GM23248 (cell line): Measurements from ENCODE around the gene SESTD1. TPM values are rescaled to one million over a fixed set of nuclear protein-coding genes. Genes with fewer than 3 reads are reported as not detected.
A peak's percentile ranks its signal among the peaks of the same experiment; 100 is the strongest.

Source experiments
- DNase-seq: peaks from one replicate; pipeline ENCODE4 v3.0.0-alpha.2; 2015
- H2AFZ ChIP-seq: fragments of 200-600 bp; sonication (generic); 2 replicates; pipeline ENCODE4 v1.6.1; 2016; ENCODE audit warnings: antibody characterized with exemption
- H3F3A ChIP-seq: fragments of 200-600 bp; sonication (generic); 2 replicates; pipeline ENCODE4 v1.6.1; 2016; ENCODE audit warnings: mild to moderate bottlenecking, antibody characterized with exemption, mixed run types; ENCODE audit not compliant: insufficient read depth
- H3K27ac ChIP-seq: fragments of 200-600 bp; sonication (generic); 2 replicates; pipeline ENCODE4 v1.5.1; 2016; ENCODE audit warnings: mild to moderate bottlenecking
- H3K27me3 ChIP-seq: fragments of 200-600 bp; sonication (generic); replicated peaks from 2 replicates; pipeline ENCODE4 v1.6.1; 2016; ENCODE audit warnings: mild to moderate bottlenecking; ENCODE audit not compliant: insufficient read depth
- H3K36me3 ChIP-seq: fragments of 200-600 bp; sonication (generic); 2 replicates; pipeline ENCODE4 v1.6.1; 2016; ENCODE audit warnings: low read depth, mild to moderate bottlenecking
- H3K4me1 ChIP-seq: fragments of 200-600 bp; sonication (generic); 2 replicates; pipeline ENCODE4 v1.6.1; 2016; ENCODE audit warnings: mild to moderate bottlenecking; ENCODE audit not compliant: insufficient read depth
- H3K4me2 ChIP-seq: fragments of 200-600 bp; sonication (generic); one replicate; pipeline ENCODE4 v1.6.1; 2016; ENCODE audit warnings: mild to moderate bottlenecking; ENCODE audit not compliant: unreplicated experiment
- H3K4me3 ChIP-seq: fragments of 200-600 bp; sonication (generic); 2 replicates; pipeline ENCODE4 v1.5.1; 2016; ENCODE audit warnings: mild to moderate bottlenecking
- H3K79me2 ChIP-seq: fragments of 200-600 bp; sonication (generic); 2 replicates; pipeline ENCODE4 v1.6.1; 2016; ENCODE audit warnings: mild to moderate bottlenecking; ENCODE audit not compliant: insufficient read depth
- H3K9ac ChIP-seq: fragments of 200-600 bp; sonication (generic); 2 replicates; pipeline ENCODE4 v1.6.1; 2016; ENCODE audit warnings: mild to moderate bottlenecking
- H3K9me2 ChIP-seq: fragments of 200-600 bp; sonication (generic); 2 replicates; pipeline ENCODE4 v1.6.1; 2016; ENCODE audit warnings: mixed run types, mild to moderate bottlenecking, moderate library complexity; ENCODE audit not compliant: insufficient read depth
- H3K9me3 ChIP-seq: fragments of 200-600 bp; sonication (generic); one replicate; pipeline ENCODE4 v1.6.1; 2017; ENCODE audit warnings: low read depth
- H4K20me1 ChIP-seq: fragments of 200-600 bp; sonication (generic); 2 replicates; pipeline ENCODE4 v1.6.0; 2016; ENCODE audit not compliant: insufficient read depth
- EZH2 ChIP-seq: fragments of 200-600 bp; sonication (generic); IDR thresholded peaks from 2 replicates; pipeline ENCODE4 v1.6.1; 2018; ENCODE audit warnings: antibody characterized with exemption, mild to moderate bottlenecking; ENCODE audit not compliant: insufficient read depth, poor library complexity, severe bottlenecking
- EZH2phosphoT487 ChIP-seq: fragments of 200-600 bp; sonication (generic); IDR thresholded peaks from 2 replicates; pipeline ENCODE4 v1.6.1; 2018; ENCODE audit warnings: antibody characterized with exemption, moderate library complexity, mild to moderate bottlenecking, low read depth; ENCODE audit not compliant: insufficient read depth
- WGBS, 2 experiments: methylation state at CpG; one replicate each; pipeline ENCODE4 v1.1.6; 2015 to 2017; ENCODE audit warnings: low lambda C conversion rate in 2 of 2, low coverage in 1 of 2; ENCODE audit errors: missing lambda C conversion rate in 2 of 2; 5-methylcytosine and 5-hydroxymethylcytosine counted together
- in situ Hi-C: fragments of 300-500 bp; cut with MboI; formaldehyde crosslinking; loops from 2 replicates; pipeline ENCODE4 v1.15.0; 2020
- polyA plus RNA-seq: library from polyadenylated mRNA; unstranded; fragments of >200 nt; fragmentation: Nextera tagmentation; extraction: Ambion mirVana; gene quantifications from 2 replicates; pipeline ENCODE4 v1.2.1, GENCODE V29; 2016
- total RNA-seq: library from RNA; depleted of rRNA; stranded (reverse); fragments of >200 nt; shearing (Covaris generic); gene quantifications from 2 replicates; pipeline ENCODE4 v1.2.3, GENCODE V29; 2014

Gene SESTD1
- total and polyA plus RNA-seq, 2 experiments from 2014 or later = 22.5 to 77.1 TPM

GRCh38 chr2:179270689-179271088 is 6.1 kb upstream of the SESTD1 start:
- Histone ChIP-seq H3K9ac (no peak overlapping the region), H3K4me2 (no peak overlapping the region), H3K4me3 (no peak overlapping the region), H3K79me2 (no peaks in the 10 kb centered on the region), H4K20me1 (no peaks in the 10 kb centered on the region), H3K9me2 (no peaks in the 10 kb centered on the region), H2AFZ (0 out of 2 replicates have a peak overlapping the region, but pooled peaks have one; percentile 5), H3K36me3 (no peaks in the 10 kb centered on the region), H3K27me3 (no peaks in the 10 kb centered on the region), H3K4me1 (peaks cover 53% of the 10 kb centered on the region), H3K9me3 (no peaks in the 10 kb centered on the region), H3K27ac (no peak overlapping the region), H3F3A (peaks cover 35% of the 10 kb centered on the region)
- in situ Hi-C loops = no loop called here
- TF ChIP-seq EZH2phosphoT487 (no peak), EZH2 (no peak)
- WGBS, 2 experiments = 90% methylated on average over 2 of the region's 2 CpGs
- no peak for DNase-seq

DNA sequence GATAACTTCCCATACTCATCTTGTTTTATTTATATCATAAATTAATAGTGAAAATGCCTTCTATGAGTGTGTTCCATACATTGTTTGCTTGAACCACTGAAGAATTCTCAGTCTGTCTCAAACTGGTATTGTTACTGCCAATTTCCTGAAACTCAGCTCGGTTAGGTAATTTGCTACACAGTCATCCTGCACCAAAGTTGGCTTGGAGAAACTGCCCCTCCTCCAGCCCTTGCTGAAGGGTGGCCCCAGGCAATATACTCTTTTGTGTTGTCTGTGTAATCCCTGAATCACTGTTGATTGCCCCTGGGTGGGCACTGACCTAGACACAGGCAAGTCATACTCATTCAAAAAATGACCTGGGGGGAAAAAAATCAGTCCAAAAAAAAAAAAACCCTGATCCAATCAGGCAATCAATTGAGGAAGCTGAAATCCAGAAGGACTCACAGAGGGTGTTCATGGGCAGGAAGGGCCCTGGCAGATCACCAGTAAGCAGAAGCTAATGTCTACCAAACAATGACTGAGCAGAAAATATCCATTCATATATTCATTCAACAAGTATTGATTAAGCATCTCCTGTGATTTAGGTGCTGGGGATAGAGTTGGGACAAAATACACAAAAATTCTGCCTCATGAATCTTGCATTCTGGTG is 3.8 kb upstream of the SESTD1 start:
- TF ChIP-seq EZH2 (no peak), EZH2phosphoT487 (no peak)
- DNase-seq = peak; percentile 94
- H3F3A ChIP-seq = peaks cover 47% of the 10 kb centered on the region
- H4K20me1 ChIP-seq = no peaks in the 10 kb centered on the region
- no peaks in the 10 kb centered on the region for H3K9me2 ChIP-seq
- peak overlapping the region; percentile 60 for H3K27ac ChIP-seq
- no peaks in the 10 kb centered on the region for H3K36me3 ChIP-seq
- H3K9ac ChIP-seq = peak overlapping the region; percentile 35; the same call in 1 of the 2 replicates
- no peaks in the 10 kb centered on the region for H3K27me3 ChIP-seq
- in situ Hi-C loops = no loop called here
- 0% methylated on average over 1 of the region's 1 CpG for WGBS, 2 experiments
- H3K4me3 ChIP-seq = no peak overlapping the region
- no peaks in the 10 kb centered on the region for H3K9me3 ChIP-seq
- H3K4me2 ChIP-seq = peak overlapping the region; percentile 44
- peaks cover 50% of the 10 kb centered on the region for H3K4me1 ChIP-seq
- peaks cover 6% of the 10 kb centered on the region for H3K79me2 ChIP-seq
- 0 out of 2 replicates have a peak overlapping the region, but pooled peaks have one; percentile 21 for H2AFZ ChIP-seq

DNA sequence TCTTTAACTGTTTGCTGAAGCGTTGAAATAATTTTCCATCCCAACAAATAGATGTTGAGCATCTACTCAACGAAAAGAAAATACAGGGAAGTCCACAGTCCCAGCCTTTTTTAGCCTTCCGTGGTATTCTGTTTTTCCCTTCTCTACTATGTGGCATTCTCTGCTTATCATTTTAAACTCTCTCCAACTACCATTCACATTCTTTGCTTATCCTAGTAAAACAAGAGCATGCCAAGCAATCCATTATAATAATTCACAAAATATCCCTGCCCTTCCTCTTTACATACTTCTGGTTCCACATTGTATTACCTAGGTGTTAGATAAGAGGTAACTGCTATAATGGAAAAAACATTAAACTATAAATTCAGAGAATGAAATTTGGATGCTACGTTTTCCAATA is 1.6 kb upstream of the SESTD1 start:
- DNase-seq = no peak
- Histone ChIP-seq H3K36me3 (no peaks in the 10 kb centered on the region), H3K4me3 (no peak overlapping the region), H3K9ac (no peak overlapping the region), H3K9me3 (no peaks in the 10 kb centered on the region), H4K20me1 (0 out of 2 replicates have a peak, but pooled peaks cover 7% of the 10 kb centered on the region), H3K27me3 (no peaks in the 10 kb centered on the region), H3K9me2 (no peaks in the 10 kb centered on the region), H3K27ac (no peak overlapping the region), H3K4me2 (no peak overlapping the region), H2AFZ (no peak overlapping the region), H3K79me2 (peaks cover 28% of the 10 kb centered on the region), H3K4me1 (peaks cover 50% of the 10 kb centered on the region), H3F3A (peaks cover 41% of the 10 kb centered on the region)
- 96 to 98% methylated on average over 4 of the region's 4 CpGs for WGBS, 2 experiments
- TF ChIP-seq EZH2phosphoT487 = no peak
- TF ChIP-seq EZH2 = no peak
- in situ Hi-C loops = no loop called here

GRCh38 chr2:179265082-179265510 is 464 bp upstream of the SESTD1 start:
- H3K36me3 ChIP-seq = no peaks in the 10 kb centered on the region
- TF ChIP-seq EZH2phosphoT487 (no peak), EZH2 (no peak)
- in situ Hi-C loops = no loop called here
- H2AFZ ChIP-seq = peak overlapping the region; percentile 95
- WGBS, 2 experiments = 0 to 1% methylated on average over 5 of the region's 5 CpGs
- peak; percentile 90 for DNase-seq
- H4K20me1 ChIP-seq = 0 out of 2 replicates have a peak, but pooled peaks cover 7% of the 10 kb centered on the region
- H3K4me1 ChIP-seq = peaks cover 53% of the 10 kb centered on the region
- H3K4me2 ChIP-seq = peak overlapping the region; percentile 74
- no peaks in the 10 kb centered on the region for H3K9me3 ChIP-seq
- peak overlapping the region; percentile 98 for H3K4me3 ChIP-seq
- H3K9ac ChIP-seq = peak overlapping the region; percentile 91
- H3K27ac ChIP-seq = peak overlapping the region; percentile 97
- no peaks in the 10 kb centered on the region for H3K9me2 ChIP-seq
- peaks cover 31% of the 10 kb centered on the region for H3F3A ChIP-seq
- H3K79me2 ChIP-seq = peaks cover 39% of the 10 kb centered on the region
- H3K27me3 ChIP-seq = no peaks in the 10 kb centered on the region
